ENCODE results near the gene HLA-F.

The HLA-F gene
- total RNA-seq = 333 reads per million, percentile 96 among the genes with 10 or more reads in this experiment

DNA sequence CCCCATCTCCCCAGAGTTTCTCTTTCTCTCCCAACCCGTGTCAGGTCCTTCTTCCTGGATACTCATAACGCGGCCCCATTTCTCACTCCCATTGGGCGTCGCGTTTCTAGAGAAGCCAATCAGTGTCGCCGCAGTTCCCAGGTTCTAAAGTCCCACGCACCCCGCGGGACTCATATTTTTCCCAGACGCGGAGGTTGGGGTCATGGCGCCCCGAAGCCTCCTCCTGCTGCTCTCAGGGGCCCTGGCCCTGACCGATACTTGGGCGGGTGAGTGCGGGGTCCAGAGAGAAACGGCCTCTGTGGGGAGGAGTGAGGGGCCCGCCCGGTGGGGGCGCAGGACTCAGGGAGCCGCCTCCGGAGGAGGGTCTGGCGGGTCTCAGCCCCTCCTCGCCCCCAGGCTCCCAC is at the start of gene HLA-F:
Gene HLA-F, plus strand, starts transcription at position 173 of the 404 bp plus-strand sequence. Its CDS starts 30 bp downstream, at position 203.
- DNase-seq = peak; percentile 83

DNA sequence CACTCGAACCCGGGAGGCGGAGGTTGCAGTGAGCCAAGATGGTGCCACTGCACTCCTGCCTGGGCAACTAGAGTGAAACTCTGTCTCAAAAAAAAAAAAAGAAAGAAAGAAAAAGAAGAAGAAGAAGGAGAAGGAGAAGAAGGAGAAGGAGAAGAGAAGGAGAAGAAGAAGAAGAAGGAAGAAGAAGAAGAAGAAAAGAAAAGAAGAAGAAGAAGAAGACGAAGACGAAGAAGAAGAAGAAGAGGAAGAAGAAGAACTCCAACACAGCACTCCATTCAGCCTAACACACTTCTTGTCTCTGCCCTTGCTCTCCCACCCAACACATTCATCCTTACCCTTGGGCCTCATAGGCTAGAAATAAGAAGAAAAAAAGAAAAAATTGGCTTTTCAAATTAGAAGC is 49.2 kb upstream of the HLA-F start:
- no peak for DNase-seq

DNA sequence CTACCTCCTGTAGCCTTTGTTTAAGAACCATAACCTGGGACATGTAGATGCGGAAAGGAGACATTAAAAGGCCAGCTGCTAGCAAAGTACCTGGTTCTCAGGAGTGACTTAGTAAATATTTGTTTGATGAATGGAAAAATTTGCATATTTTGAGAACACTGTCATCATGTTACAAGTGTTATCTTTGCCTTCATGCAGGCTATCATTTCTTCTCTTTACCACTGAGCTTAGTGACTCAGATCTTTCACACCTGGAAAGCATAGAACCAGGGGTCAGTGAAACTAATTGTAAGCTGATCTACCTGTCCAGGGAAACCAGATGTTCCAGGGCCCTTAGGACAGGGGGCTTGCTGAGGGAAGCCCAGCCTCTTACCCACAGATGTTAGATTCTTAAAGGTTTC is 47.7 kb upstream of the HLA-F start:
- no peak for DNase-seq

DNA sequence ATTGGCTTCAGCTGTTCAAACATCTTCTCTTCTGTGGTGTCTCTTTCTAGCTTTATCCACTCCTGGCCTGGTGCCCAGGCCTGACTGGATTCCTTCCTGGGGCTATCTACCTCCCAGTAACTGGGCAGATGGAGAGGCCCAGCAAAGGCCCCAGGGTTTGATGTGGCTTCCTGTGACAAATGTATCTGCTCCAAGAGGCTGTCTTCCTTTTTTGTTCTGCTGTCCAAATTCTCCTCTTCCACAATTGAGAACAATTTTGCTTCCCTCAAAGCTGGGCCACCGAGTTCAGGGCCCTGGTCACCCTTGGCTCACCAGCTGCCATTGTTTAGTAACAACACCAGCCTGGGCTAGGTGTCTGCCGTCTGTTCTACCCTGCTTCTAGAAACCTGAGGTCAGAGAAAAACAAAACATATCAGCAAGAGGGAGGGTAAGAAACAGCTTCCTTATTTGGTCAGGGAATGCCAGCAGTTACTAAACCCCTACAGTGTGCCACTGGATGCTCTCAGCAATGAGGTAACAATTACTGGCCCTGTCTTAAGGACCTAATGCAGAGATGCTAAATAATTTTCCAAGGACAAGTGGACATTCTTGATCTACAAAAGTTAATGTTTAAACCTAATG is 46.1 kb upstream of the HLA-F start:
- no peak for DNase-seq

DNA sequence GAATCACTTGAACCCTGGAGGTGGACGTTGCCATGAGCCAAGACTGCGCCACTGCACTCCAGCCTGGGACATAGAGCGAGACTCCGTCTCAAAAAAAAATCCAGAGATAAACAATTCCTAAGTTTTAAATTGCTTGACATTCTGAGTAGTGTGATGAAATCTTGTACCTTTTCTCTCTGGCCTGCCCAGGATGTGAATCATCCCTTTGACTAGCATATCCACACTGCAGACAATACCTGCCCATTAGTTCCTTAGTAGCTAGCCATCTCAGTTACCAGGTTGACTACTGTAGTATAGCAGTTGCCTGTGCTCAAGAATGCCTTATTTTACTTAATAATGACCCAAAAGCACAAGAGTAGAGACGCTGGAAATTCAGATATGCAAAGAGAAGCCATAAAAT is 45.1 kb upstream of the HLA-F start:
- DNase-seq = no peak

DNA sequence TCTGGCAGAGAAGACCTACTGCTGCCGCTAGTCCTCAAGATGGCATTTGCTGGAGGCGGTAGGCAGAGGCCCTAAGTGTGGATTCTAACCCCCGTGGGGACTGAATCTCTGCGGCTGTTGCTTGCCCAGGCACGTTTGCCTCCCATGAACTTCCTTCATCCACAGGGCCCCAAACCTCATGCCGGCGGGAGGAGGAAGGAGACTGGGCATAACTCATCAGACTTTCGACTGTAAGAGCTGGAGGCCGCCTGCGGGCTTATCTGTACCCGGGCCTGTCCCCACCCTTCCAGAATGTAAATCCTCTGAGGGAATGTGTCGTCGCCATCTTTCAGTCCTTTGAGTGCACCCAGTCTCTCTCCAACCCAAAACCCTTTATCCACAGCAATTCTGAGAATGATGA is 43.3 kb upstream of the HLA-F start:
- no peak for DNase-seq

DNA sequence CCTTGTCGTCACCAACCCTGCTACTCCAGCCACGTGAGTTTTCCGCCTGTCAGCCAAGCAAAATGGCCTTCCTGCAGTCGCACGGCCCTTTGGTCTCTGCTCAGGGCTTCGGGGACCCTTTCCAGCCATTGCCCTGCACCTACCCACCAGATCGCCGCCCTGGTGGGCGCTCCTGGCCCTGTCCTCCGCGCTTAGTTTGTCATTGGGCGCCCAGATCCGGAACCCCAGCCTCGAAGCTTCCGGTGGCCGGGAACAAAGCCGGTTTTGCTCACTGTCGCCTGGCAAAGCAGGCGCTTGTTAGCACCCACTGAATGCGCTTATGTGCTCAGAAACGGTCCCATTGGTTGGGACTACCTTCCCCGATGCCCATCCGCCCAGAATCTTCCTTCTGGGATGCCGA is 42.8 kb upstream of the HLA-F start:
- no peak for DNase-seq

DNA sequence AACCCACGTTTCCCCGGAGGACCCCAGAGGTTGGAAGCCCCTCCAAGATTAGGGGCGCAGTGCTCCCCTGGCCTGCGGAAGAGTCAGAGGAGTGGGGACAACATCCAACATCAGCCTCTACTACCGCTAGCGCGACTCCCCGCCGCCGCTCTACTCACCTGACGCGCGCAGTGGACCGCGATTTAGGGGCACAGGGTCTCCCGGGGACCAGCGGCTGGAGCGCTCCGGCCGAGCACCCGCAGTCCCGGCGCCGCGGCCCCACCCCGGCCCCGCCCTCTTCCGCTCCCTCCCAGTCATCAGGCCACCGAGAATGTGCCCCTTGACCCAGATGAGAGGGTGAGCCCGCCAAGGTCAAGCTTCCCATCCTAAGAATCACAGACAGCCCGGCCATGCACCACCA is 42.3 kb upstream of the HLA-F start, which contains the start of gene ZFP57:
Gene ZFP57, minus strand, starts transcription at position 249 of the 400 bp plus-strand sequence. CDS start 4,149 bp downstream, outside the sequence.
- no peak for DNase-seq

DNA sequence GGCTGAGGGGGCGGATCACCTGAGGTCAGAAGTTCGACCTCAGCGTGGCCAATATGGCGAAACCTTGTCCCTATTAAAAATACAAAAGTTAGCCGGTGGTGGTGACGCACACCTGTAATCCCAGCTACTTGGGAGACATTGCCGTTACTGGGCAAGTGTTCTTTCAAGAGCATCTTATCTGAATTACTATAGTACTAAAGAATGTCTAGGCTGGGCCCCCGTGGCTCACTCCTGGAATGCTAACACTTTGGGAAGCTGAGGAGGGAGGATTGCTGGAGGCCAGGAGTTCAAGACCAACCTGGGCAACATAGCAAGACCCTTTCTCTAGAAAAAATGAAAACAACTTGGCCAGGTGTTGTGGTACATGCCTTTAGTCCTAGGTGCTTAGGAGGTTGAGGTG is 41.4 kb upstream of the HLA-F start:
- no peak for DNase-seq

DNA sequence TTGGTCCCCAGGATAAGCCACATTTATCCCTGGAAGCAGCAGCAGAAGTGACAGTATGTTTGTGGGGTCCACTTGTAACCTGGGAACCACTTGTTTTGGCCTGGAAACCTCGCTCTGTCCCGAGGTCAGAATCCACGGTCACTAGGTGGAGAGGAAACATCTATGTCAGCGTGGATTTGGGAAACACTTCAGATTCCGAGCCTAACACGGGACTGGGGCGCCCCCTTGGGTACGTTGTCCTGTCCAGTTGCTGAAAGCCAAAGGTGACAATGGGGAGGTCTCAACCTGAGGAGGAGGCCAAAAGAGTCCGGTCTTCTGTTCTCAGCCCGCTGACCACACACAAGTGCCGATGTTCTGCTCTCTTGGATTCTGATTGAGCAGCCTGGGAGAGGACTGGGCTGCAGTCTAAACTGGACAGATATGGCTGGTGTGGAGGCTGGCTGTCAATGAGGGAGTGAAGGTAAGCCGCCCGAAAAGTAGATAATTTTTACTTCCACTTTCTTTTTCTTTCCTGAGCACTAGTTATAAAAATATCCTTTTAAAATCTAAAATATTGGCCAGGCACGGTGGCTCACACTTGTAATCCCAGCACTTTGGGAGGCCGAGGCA is 37.4 kb upstream of the HLA-F start:
- no peak for DNase-seq

DNA sequence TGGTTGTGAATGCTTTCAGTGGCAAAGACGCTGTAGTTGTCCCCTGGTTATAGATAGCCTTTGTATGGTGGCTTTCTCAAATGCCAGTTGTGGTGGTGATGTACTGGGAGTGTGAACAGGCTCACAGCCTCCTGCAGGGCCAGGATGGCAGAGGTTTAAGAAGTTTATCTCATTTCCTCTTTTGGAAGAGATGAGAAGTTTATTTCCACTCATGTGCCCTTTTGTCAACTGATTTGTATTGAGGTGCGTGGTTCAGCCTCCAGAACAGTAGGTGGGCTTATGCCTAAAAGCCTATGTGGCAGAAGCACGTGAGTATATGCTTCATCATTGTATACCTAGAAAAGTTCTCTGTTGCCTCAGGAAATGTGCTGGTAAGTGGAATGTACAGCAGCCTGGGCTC is 28.6 kb upstream of the HLA-F start:
- no peak for DNase-seq

DNA sequence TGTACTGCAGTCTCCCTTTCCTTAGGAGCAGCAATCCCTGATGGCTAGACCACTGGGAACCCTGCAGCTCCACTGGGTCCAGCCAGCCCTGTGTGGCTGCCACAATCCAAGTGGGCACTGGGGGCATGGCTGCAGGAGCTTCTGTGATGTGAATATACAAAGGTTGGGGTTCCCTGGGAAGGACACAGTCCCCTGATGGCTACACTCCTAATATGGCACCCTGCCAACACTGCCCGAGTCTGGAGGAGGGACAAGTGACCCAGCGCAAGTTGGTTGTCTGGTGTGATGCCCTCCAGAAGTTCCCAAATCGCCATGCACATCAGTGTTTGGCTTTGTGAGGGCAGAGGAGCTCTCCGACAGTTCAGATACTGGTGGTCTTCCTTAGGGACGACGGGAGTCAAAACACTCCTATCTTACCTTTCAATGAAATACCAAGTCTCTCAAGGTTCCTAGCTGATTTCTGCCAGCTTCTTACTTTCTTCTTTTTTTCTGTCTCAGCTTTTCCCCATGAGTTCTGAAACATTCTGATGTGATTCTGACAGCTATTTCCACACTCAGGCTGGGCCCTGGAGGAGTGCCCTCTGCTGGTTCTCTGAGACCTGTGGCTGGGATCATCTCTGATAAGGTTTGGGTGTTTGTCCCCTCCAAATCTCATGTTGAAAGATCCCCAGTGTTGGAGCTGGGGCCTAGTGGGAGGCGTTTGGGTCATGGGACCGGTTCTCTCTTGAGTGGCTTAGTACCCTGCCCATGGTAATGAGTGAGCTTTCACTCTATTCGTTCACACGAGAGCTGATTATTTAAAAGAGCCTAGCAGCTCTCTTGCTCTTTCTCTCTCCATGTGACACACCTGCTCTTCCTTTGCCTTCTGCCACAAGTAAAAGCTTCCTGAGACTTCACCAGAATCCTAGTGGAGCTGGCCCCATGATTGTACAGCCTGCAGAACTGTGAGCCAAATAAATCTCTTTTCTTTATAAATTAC is 26.8 kb upstream of the HLA-F start:
- no peak for DNase-seq

DNA sequence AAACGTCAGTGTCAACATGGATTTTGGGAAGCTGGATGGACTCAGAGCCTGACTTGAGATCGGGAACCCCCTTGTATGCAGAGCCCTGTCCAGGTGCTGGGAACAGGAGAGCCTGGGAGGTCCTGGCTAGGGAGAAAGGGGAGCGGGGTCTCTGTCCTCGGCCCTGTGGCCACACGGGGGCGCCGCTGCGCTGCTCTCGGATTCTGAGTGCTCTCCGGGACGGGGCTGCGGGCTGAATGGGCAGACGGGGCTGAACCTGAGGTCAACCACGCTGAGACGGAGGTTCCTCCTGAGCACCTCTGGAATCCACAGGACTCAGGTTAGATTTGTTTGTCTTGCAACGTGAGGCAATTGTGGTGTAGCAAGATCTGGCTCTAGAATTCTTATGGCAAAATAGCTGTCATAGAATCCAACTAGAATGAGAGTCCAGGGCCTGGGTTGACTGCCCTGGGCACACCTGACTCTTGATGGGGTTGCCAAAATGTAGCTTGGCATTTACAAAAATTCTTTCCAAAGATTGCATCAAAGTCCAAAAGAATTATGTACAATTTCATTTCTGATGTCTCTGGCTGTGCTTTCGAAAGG is 20.6 kb upstream of the HLA-F start:
- DNase-seq = peak; percentile 71

DNA sequence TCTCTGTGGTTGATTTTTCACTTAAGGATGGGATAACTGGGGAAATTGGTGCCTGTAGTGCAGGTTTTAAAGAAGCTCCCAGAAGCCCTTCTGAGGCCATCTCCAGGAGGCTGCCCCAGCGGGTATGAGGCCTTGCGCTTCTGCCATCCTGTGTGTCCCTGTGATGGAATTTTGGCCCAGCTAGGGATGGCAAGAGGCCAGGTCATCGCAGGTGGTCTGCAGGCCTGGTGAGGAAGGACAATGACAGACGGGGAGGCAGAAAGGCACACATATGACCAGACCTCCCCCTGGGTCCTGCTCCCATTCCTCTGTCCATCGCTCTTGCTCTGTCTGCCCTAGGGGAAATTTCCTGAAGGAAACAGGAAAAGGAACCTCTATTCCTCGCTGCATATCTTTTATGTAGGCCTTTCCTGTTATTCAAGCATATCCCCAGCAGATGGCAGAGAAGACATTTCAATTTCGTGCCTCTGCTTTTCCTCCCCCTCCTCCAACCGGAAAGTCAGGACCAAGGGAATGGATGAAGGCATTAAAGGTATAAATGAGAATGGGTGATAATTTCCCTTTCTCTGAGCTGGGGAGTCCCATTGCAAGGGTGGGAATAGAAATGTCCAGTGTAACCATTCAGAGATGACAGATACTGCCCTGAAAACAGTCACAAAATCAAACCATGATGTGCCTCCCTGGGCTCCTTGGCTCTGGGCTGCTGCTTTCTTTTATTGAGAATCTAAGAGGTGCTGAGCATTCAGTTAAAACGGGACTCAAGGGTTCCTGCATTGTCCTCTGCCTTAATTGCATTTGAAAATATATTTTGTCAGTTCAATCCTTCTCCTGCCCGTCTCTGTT is 17.6 kb upstream of the HLA-F start:
- DNase-seq = no peak

DNA sequence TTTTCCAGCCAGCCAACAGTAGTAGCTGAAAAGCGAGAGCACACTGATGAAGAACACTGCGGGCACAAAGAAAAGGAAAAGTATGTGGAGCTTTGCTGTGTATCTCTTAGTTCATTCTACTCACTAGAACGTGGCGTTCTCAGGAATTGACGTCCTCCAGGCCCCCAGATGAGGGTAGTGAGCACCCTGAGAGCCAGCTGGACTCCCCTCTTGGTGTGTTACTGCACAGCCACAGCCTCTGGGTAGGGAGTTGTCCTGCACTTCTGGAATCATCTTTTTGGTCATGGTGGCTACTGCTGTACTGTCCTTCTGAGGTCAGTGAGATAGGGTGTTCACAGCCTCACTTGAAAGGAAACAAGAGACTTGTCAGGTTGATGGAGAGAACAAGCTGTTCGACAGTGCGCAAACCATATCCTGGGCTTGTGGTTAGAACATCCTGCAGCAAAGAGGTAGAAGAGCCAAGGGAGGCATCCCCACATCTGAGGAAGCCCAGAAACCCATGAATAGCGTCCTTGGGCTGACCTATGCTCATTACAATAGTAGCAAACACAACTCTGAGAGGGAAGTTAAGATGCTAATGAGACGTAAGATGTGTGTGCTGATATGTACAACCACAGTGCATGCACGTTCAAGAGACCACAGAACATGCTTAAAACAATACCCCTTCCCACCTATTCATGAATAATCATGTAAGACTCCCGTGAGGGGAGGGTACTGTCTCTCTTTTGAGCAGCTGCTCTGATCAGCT is 14.6 kb upstream of the HLA-F start:
- peak; percentile 70 for DNase-seq

DNA sequence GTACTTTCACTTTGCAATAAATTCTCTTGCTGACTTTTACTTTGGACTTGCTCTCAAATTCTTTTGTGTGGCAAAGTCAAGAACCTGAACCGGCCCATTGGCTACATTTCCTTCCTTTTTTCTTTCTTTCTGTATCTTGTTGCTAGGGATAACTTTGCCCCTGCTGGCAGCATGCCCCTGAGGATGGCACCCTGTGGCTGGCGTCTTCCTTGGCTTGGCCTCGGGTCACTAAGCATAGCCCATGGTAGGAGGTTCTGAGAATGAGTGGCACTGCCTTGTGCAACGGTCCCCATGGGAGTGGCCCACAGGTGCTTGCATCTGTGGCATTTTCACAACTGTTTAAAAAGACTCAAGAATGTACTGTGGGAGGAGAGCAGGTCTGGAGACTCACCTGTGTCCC is 14.0 kb upstream of the HLA-F start:
- DNase-seq = no peak

DNA sequence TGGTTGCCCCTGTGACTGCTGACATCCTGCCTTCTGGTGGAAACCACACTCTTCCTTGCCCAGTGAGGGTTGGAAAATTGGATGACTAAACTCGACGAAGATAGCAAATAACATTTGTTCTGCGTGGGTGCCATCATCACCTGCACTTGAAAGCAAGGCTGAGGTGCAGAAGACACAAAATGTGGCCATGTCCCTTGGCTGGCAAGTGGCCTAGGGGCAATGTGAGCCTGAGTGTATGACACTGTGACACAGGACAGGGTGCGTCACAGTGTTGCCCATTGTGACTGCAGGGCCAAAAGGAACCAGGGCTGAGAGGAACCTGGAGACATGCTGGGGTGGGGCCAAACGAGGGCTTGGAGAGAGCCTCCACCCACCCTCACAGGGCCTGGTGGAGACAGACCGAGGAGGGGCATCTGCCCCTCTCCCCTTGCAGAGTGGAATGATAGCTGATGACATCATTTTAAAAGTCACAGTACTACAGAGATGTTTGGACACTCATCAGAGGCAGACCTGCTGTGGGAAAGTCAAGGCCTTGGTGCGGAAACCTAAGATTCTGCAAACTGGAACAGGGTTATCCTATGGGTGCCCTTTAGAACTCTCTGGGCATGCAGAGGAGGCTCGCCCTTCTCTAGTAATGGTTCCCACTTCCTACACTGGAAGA is 12.8 kb upstream of the HLA-F start:
- no peak for DNase-seq

DNA sequence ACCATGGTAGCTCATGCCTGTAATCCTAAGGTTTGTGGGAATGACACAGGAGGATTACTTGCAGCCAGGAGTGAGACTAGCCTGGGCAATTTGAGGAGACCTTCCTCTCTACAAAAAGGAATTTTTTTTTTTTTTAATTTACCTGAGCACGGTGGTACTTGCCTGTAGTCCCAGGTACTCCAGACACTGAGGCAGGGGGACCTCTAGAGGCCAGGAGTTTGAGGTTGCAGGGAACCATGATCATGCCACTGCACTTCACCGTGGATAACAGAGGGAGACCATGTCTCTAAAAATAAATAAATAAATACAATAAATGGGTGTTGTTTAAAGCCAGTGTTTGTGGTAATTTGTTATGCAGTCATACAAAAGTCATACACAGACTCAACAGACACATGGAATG is 2.4 kb upstream of the HLA-F start:
- no peak for DNase-seq

DNA sequence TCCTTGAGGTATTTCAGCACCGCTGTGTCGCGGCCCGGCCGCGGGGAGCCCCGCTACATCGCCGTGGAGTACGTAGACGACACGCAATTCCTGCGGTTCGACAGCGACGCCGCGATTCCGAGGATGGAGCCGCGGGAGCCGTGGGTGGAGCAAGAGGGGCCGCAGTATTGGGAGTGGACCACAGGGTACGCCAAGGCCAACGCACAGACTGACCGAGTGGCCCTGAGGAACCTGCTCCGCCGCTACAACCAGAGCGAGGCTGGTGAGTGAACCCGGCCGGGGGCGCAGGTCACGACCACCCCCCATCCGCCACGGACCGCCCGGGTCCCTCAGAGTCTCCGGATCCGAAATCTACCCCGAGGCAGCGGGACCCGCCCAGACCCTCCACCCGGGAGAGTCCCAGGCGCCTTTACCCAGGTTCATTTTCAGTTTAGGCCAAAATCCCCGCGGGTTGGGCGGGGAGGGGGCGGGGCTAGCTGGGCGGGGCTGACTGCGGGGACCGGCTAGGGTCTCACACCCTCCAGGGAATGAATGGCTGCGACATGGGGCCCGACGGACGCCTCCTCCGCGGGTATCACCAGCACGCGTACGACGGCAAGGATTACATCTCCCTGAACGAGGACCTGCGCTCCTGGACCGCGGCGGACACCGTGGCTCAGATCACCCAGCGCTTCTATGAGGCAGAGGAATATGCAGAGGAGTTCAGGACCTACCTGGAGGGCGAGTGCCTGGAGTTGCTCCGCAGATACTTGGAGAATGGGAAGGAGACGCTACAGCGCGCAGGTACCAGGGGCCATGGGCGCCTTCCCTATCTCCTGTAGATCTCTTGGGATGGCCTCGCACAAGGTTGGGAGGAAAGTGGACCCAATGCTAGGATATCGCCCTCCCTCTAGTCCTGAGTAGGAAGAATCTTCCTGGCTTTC is 693 bp downstream of the HLA-F start:
- peak; percentile 68 for DNase-seq

Data from effector CD4-positive, alpha-beta T cell (primary cell).